SJSA1 (cell line): ENCODE results near the gene PHKA1. TPM values are rescaled to one million over a fixed set of nuclear protein-coding genes. Genes with fewer than 3 reads are reported as not detected.
"Not testable (repeated sequence)": the region's sequence is repeated elsewhere in the genome, so short reads cannot be mapped to it uniquely, and the experiment has no call there.

Source experiments
- DNase-seq, 2 experiments: peaks; one replicate each; pipeline ENCODE4 v3.0.0-alpha.2; 2015 to 2020; ENCODE audit warnings: low spot score in 2 of 2, low read depth in 1 of 2
- H3K27ac ChIP-seq: fragments of 250-450 bp; sonication (Bioruptor Pico); 2 replicates; pipeline ENCODE4 v1.5.1; 2020; ENCODE audit warnings: mild to moderate bottlenecking, moderate library complexity
- H3K27me3 ChIP-seq: fragments of 250-450 bp; sonication (Bioruptor Pico); replicated peaks from 2 replicates; pipeline ENCODE4 v1.5.1; 2020; ENCODE audit warnings: mild to moderate bottlenecking, moderate library complexity
- H3K36me3 ChIP-seq: fragments of 250-450 bp; sonication (Bioruptor Pico); 2 replicates; pipeline ENCODE4 v1.5.1; 2020; ENCODE audit warnings: mild to moderate bottlenecking
- H3K4me1 ChIP-seq: fragments of 250-450 bp; sonication (Bioruptor Pico); replicated peaks from 2 replicates; pipeline ENCODE4 v1.6.1; 2021; ENCODE audit warnings: mild to moderate bottlenecking
- H3K4me3 ChIP-seq: fragments of 250-450 bp; sonication (Bioruptor Pico); 2 replicates; pipeline ENCODE4 v1.5.1; 2020; ENCODE audit warnings: mild to moderate bottlenecking
- H3K9me3 ChIP-seq: fragments of 250-450 bp; sonication (Bioruptor Pico); replicated peaks from 2 replicates; pipeline ENCODE4 v1.5.1; 2020; ENCODE audit warnings: mild to moderate bottlenecking
- total RNA-seq: library from RNA; depleted of rRNA; stranded (reverse); fragments of >200 nt; shearing (Covaris generic); gene quantifications from 2 replicates; pipeline ENCODE4 v1.2.3, GENCODE V29; 2014; rRNA removed

Gene PHKA1
- total RNA-seq, result 0.21 TPM in 1 of 2 replicates, not detected in the other

DNA sequence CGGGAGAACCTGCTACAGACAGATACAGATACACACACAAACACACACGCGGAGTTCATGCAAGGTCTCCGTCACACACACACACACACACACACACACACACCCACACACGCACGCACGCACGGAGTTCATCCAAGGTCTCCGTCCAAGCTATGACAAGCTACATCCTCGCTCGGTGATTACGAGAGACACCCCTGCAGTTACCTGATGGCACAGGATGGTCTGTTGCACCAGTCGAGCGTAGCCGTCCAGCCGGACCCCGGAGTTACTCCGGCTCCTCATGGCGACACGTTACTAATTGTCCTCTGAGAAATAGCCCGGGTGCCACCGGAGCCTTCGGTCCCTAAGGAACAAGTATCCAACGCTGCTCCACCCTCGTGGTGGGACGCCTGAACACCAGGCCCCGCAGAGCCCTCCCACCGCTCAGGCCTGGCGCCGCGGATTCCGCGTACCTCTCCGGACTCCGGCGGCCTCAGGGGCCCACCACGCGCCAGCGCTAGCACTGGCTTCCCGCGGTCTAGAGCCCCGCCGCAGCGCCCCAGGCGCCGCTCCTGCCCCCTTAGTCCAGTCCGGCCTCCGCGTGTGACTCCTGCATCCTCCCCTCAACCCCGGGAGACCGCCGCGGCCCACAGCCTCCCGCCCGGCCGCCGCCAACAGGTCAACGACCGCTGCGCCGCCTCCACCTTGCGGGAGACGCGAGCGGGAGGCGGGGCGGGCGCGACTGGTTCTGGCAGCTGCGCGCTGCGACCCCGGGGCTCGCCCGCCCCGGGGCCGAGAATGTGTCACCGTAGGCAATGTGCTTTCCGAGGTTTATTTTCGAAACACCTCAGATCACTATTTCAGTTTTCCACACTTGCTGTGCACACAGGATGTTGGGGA lies at the start of gene PHKA1:
TSS of gene PHKA1 (minus strand) at position 708 of the 879 bp plus-strand sequence. CDS start at position 282, 426 bp downstream.
- not testable (repeated sequence) for H3K4me1 ChIP-seq, H3K27ac ChIP-seq, H3K9me3 ChIP-seq, H3K36me3 ChIP-seq, H3K27me3 ChIP-seq
- DNase-seq, result peak in 1 of 2 experiments; percentile 2
- H3K4me3 ChIP-seq, result peak within 1 kb of the TSS; percentile 29

DNA sequence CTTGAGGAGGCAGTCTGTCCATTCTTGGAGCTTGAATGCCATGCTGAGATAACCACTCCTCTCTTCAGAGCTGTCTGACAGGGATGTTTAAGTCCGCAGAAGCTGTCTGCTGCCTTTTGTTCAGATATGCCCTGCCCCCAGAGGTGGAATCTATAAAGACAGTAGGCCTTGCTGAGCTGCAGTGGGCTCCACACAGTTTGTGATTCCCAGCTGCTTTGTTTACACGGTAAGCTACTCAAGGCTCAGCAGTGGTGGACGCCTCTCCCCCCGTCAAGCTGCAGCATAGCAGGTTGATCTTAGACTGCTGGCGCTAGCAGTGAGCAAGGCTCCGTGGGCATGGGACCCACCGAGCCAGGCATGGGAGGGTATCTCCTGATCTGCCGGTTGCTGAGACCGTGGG lies 46.3 kb upstream of the PHKA1 start:
- H3K9me3 ChIP-seq, H3K4me3 ChIP-seq, H3K27ac ChIP-seq, H3K4me1 ChIP-seq, DNase-seq, H3K27me3 ChIP-seq, H3K36me3 ChIP-seq: not testable (repeated sequence)

DNA sequence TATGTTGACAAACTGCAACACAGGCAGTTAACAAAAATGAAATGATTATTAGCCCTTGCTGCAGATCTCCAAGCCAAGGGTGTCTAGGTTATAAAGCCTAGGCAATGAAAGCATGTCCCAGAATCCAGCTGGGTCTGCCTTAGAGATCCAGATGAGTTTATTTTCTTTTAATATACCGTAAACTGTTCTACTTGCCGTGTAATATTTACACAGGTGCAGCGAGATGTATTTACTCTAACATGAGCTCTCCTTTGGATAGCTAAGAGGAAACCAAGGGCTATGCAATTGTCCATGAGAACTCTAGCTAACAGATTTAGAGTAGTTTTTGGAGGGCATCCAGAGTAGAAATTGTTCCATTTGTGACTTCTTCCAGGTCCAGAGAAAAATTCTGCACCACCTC lies 34.4 kb upstream of the PHKA1 start:
- not testable (repeated sequence) for H3K27ac ChIP-seq, H3K4me1 ChIP-seq, H3K27me3 ChIP-seq, H3K9me3 ChIP-seq, H3K4me3 ChIP-seq, H3K36me3 ChIP-seq, DNase-seq

DNA sequence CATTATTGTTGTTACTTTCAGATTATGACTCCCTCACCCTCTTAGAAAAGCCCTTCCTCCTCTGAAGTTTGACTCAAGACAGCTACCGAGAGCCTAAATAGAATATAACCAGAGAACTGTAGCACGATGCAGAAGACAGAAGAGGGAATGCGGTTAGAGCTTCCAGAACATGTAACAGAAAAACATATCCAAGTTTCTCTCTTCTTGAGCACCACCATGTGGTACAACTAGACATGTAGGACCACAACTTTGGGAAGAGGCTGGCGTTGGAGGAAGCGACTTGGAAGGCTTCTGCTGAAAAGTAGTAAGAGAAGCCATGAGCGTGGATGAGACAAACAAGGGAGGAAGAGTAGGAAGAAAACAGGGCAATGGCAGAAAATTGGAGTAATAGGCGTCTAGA lies 31.4 kb upstream of the PHKA1 start:
- not testable (repeated sequence) for DNase-seq, H3K4me1 ChIP-seq, H3K4me3 ChIP-seq, H3K36me3 ChIP-seq, H3K27me3 ChIP-seq, H3K9me3 ChIP-seq, H3K27ac ChIP-seq

DNA sequence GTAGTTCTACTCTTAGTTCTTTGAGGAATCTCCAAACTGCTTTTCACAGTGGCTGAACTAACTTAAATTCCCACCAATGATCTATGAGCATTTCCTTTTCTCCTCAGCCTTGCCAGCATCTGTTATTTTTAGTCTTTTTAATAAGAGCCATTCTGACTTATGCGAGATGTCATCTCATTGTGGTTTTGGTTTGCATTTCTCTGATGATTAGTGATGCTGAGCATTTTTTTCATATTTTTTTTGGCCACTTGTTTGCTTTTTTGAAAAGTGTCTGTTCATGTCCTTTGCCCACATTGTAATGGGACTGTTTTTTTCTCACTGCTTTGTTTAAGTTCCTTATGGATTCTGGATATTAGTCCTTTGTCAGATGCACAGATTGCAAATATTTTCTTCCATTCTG lies 21.5 kb upstream of the PHKA1 start:
- DNase-seq, result no peak
- no peaks in the 10 kb centered on the region for H3K27me3 ChIP-seq

DNA sequence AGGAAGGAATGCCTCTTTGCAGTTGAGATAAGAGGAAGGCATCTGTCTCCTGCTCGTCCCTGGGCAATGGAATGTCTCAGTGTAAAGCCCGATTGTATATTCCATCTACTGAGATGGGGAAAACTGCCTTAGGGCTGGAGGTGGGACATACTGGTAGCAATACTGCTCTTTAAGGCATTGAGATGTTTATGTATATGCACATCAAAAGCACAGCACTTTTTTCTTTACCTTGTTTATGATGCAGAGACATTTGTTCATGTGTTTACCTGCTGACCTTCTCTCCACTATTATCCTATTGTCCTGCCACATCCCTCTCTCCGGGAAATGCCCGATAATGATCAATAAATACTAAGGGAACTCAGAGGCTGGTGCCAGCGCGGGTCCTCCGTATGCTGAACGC lies 19.5 kb upstream of the PHKA1 start:
- H3K9me3 ChIP-seq, DNase-seq, H3K27ac ChIP-seq: not testable (repeated sequence)

More for the DNA sequence above, 21.5 kb upstream of the PHKA1 start:
- H3K27ac ChIP-seq, result no peak overlapping the region
- no peaks in the 10 kb centered on the region for H3K4me1 ChIP-seq
- H3K36me3 ChIP-seq, result no peaks in the 10 kb centered on the region
- no peak overlapping the region for H3K4me3 ChIP-seq
- H3K9me3 ChIP-seq, result no peaks in the 10 kb centered on the region

DNA sequence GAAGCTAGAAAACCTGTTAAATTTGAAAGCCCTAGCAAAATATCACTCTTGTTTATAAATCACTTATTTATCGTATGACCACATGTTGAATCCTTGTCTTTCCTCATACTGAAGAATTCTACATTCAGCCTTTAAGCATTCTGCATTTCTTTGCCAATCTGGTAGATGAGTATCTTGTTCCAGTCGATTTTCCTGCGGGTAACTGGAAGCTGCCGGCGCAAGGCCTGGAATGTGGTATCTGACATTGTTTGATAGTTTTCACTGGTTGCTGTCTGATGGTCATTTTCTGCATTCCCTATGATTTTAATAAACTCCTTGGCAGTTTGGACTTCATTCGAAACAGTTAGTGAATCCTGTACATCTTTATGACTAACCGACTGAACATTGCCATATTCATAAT lies 13.7 kb upstream of the PHKA1 start:
- H3K4me3 ChIP-seq, result no peak overlapping the region
- H3K9me3 ChIP-seq, result no peaks in the 10 kb centered on the region
- H3K4me1 ChIP-seq, result no peaks in the 10 kb centered on the region
- no peak for DNase-seq
- H3K36me3 ChIP-seq, result no peaks in the 10 kb centered on the region
- no peaks in the 10 kb centered on the region for H3K27me3 ChIP-seq
- H3K27ac ChIP-seq, result no peak overlapping the region

More for the DNA sequence above, 19.5 kb upstream of the PHKA1 start:
- not testable (repeated sequence) for H3K36me3 ChIP-seq, H3K27me3 ChIP-seq, H3K4me1 ChIP-seq, H3K4me3 ChIP-seq

DNA sequence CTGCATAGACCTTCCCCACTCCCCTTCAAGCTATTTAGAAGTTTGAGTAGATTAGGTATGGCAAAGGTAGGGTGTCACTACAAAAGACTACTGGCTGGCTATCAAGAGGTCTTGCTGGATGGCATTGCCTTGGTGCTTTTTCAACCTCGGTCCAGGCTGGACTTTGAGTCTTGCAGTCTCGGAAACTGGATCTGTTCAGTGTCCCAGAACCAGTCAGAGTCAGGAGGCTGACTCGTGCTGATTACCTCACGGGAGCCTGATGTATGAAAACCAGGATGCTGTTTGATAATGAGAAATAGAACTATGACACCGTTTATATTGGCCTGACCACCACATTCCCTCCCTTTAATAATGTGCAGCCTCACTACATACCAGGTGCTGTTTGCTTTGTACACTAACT lies 2.7 kb upstream of the PHKA1 start:
- no peak for DNase-seq
- no peaks in the 10 kb centered on the region for H3K36me3 ChIP-seq
- no peaks in the 10 kb centered on the region for H3K27me3 ChIP-seq
- H3K4me1 ChIP-seq, result no peaks in the 10 kb centered on the region
- no peak overlapping the region for H3K27ac ChIP-seq
- H3K4me3 ChIP-seq, result no peak overlapping the region
- H3K9me3 ChIP-seq, result no peaks in the 10 kb centered on the region

DNA sequence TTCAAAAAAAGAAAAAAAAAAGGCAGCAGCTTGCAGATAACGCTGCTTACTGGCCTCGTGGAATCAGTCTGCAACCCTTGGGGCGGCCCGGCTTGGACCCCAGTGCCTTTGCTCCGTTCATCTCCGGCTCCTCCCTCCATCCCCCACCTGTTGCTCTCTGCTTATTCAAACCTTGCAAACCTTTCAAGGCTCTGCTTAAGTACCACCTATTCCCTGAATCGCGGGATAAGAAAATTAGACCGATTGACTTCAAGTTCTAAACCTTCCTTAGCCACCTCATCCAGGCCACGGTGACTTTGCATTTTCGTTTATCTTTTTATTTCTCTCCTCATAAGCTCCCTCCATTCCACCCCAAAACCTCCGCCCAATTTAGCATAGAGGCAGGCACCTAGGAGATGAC lies 1.4 kb upstream of the PHKA1 start:
- H3K27me3 ChIP-seq, result no peaks in the 10 kb centered on the region
- H3K9me3 ChIP-seq, result no peaks in the 10 kb centered on the region
- H3K4me1 ChIP-seq, result no peaks in the 10 kb centered on the region
- H3K4me3 ChIP-seq, result no peak overlapping the region
- no peak overlapping the region for H3K27ac ChIP-seq
- no peaks in the 10 kb centered on the region for H3K36me3 ChIP-seq
- no peak for DNase-seq

DNA sequence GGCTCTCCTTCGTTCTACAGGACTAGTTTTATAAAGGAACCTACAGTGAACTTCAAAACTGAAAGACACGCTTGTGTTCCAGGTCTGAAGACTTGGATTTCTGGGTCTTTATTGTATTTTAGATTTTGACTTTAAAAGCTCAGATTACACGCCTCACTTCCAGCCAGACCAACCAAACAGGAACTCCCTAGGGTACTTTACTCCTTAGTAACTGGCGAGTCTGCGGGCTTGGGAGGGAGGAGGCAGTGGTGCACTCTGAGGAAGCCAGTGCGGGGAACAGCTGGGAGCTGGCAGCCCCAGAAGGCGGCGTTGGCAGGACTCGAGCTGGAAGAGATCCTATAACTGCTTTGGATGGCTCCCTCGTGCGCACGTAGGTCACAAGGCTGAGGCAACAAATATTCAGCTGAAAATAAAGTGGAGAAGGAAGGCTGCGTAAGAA lies 391 bp upstream of the PHKA1 start:
- no peaks in the 10 kb centered on the region for H3K36me3 ChIP-seq
- H3K4me3 ChIP-seq, result peak overlapping the region; percentile 29
- no peaks in the 10 kb centered on the region for H3K27me3 ChIP-seq
- H3K27ac ChIP-seq, result no peak overlapping the region
- H3K9me3 ChIP-seq, result no peaks in the 10 kb centered on the region
- peak in 1 of 2 experiments; percentile 2 for DNase-seq
- H3K4me1 ChIP-seq, result no peaks in the 10 kb centered on the region

DNA sequence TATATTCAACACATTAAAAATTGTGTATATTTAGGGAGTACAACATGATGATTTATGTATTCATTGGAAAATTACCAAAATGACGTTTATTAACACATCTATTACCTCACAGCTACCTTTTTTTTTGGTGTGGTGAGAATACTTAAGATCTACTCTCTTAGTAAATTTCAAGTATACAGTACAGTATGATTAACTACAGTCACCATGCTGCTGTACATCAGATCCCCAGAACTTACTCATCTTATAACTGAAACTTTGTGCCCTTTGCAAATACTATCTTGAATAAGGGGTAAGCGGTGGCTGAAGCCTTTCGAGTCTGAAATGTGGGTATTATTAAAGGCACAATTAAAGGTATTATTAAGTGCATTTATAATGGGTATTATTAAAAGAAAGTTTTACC lies 976 bp downstream of the PHKA1 start:
- DNase-seq, result no peak
- Histone ChIP-seq H3K36me3 (no peaks in the 10 kb centered on the region), H3K4me3 (no peak overlapping the region), H3K4me1 (no peaks in the 10 kb centered on the region), H3K9me3 (no peaks in the 10 kb centered on the region), H3K27ac (no peak overlapping the region), H3K27me3 (no peaks in the 10 kb centered on the region)

DNA sequence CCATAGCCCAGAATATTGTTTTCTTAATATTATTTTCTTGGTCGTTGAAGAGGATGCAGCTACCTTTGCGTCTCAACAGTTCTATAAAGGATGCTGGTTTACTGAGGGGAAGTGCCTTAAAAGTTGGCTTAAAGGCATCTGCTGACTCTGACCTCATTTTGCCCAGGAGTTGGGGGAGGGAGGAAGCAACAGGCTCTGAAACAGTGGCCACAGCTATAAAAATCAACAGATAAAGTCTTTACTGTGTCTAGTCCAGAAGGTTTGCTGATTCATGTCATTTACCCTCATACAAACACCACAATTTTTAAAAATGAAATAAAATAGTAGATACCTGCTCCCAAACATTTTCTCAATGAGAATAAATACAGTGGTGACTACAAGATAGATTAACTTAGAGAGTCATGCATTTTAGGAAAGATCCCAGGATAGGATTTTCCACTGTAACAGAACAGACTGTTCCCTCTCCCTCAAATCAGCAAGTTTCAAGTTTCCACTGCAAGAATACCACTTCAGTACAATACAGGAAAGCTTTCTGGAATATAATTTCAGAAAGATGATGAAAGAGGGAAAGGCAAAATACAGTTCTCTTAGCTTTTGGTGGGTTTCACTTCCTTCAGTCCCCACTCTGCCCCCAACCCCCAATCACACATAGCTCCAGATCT lies 1.9 kb downstream of the PHKA1 start:
- H3K4me3 ChIP-seq, result no peak overlapping the region
- H3K27ac ChIP-seq, result no peak overlapping the region

DNA sequence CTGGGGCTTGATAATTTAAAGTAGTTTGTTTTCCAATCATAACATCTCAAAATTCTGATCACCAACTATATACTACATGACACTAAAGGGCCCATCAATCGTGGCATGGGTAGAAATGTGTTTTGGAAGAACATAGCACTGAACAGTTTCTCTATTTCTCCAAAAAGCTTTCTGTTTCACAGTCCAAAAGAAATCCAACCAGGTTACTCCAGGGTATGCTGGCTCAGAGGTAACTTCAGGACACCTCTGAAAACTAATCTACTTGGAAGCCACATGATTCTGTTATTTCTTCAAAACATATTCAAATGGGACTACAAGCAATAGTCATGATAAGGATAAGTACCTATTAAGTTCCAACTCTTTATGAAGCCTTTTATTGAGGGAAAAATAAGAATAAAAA lies 8.3 kb downstream of the PHKA1 start:
- H3K27me3 ChIP-seq, result no peaks in the 10 kb centered on the region
- H3K36me3 ChIP-seq, result no peaks in the 10 kb centered on the region
- DNase-seq, result no peak
- no peaks in the 10 kb centered on the region for H3K9me3 ChIP-seq
- no peak overlapping the region for H3K4me3 ChIP-seq
- no peak overlapping the region for H3K27ac ChIP-seq
- H3K4me1 ChIP-seq, result no peaks in the 10 kb centered on the region

More for the DNA sequence above, 1.9 kb downstream of the PHKA1 start:
- no peak for DNase-seq
- Histone ChIP-seq H3K9me3 (no peaks in the 10 kb centered on the region), H3K4me1 (no peaks in the 10 kb centered on the region), H3K27me3 (no peaks in the 10 kb centered on the region), H3K36me3 (no peaks in the 10 kb centered on the region)

DNA sequence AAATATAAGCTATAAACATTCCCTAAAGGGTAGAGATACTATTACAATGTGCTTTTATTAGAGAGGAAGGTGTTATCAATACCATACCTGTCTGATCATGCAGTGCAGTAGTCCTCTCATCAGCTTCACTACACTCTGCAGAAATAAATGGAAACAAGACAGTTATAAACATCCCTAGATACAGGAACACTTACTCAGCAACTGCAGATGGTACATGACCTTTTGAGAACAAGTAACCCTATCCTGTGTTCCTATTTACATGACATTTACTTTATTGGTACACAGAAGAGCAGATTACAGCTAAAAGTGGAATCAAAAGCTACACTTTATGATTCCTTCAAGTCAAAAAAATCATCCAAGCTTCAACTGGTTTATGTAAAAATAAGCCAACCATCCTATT lies 9.0 kb downstream of the PHKA1 start:
- no peak overlapping the region for H3K4me3 ChIP-seq
- no peaks in the 10 kb centered on the region for H3K27me3 ChIP-seq
- no peaks in the 10 kb centered on the region for H3K36me3 ChIP-seq

More for the DNA sequence above, 9.0 kb downstream of the PHKA1 start:
- H3K4me1 ChIP-seq, result no peaks in the 10 kb centered on the region
- H3K9me3 ChIP-seq, result no peaks in the 10 kb centered on the region
- DNase-seq, result no peak
- H3K27ac ChIP-seq, result no peak overlapping the region
